Measurements from ENCODE around the gene LGALS1.

DNA sequence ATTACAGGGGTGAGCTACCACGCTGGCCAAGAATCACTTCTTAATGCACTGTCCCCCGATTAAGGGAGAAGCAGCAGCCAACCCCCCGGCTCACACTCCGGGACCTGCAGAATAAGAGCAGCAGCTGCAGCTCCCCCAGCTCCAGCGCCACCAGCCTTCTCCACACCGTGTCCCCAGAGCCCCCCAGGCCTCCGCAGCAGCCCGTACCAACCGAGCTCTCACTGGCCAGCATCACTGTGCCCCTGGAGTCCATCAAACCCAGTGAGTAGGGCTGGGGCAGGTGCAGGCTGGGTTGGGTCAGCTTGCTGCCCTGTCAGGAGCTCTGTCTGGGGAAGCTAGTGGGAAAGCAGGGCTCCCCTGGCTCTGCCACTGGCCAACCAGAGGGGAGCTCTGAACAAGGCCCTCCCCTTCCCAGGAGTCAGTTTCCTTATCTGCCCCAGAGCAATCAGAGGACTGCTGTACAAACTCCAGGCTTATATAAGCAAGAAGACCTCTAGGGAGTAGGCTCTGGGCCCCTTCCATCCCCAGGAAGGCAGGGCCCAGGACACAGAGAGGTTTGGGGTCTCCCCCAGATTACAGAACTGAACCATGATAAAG is 44.5 kb upstream of the LGALS1 start:
- TF ChIP-seq, protein P1, sequence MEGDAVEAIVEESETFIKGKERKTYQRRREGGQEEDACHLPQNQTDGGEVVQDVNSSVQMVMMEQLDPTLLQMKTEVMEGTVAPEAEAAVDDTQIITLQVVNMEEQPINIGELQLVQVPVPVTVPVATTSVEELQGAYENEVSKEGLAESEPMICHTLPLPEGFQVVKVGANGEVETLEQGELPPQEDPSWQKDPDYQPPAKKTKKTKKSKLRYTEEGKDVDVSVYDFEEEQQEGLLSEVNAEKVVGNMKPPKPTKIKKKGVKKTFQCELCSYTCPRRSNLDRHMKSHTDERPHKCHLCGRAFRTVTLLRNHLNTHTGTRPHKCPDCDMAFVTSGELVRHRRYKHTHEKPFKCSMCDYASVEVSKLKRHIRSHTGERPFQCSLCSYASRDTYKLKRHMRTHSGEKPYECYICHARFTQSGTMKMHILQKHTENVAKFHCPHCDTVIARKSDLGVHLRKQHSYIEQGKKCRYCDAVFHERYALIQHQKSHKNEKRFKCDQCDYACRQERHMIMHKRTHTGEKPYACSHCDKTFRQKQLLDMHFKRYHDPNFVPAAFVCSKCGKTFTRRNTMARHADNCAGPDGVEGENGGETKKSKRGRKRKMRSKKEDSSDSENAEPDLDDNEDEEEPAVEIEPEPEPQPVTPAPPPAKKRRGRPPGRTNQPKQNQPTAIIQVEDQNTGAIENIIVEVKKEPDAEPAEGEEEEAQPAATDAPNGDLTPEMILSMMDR (conservative IDR thresholded peaks at IDR 0.05; ENCODE audit: low read depth, low read length), result no peak
- TF ChIP-seq EZH2phosphoT487 (IDR thresholded peaks at IDR 0.05; ENCODE audit: borderline replicate concordance, low read length) (no peak), EZH2 (IDR thresholded peaks at IDR 0.05; ENCODE audit: low read length, unreplicated experiment) (no peak)
